Panc1 (cell line): ENCODE results near the gene HPN.

Source experiments
- CTCF ChIP-seq: fragments of 450-650 bp; IDR thresholded peaks from 2 replicates; pipeline ENCODE4 v1.5.1; 2017; ENCODE audit warnings: mild to moderate bottlenecking
- POLR2AphosphoS5 ChIP-seq: IDR thresholded peaks from 2 replicates; pipeline ENCODE4 v1.6.1; 2012; ENCODE audit warnings: mild to moderate bottlenecking, low read depth, low read length, moderate library complexity
- TCF7L2 ChIP-seq: IDR thresholded peaks from 2 replicates; pipeline ENCODE4 v1.6.1; 2011; ENCODE audit warnings: mild to moderate bottlenecking, low read depth, low read length, inconsistent platforms

DNA sequence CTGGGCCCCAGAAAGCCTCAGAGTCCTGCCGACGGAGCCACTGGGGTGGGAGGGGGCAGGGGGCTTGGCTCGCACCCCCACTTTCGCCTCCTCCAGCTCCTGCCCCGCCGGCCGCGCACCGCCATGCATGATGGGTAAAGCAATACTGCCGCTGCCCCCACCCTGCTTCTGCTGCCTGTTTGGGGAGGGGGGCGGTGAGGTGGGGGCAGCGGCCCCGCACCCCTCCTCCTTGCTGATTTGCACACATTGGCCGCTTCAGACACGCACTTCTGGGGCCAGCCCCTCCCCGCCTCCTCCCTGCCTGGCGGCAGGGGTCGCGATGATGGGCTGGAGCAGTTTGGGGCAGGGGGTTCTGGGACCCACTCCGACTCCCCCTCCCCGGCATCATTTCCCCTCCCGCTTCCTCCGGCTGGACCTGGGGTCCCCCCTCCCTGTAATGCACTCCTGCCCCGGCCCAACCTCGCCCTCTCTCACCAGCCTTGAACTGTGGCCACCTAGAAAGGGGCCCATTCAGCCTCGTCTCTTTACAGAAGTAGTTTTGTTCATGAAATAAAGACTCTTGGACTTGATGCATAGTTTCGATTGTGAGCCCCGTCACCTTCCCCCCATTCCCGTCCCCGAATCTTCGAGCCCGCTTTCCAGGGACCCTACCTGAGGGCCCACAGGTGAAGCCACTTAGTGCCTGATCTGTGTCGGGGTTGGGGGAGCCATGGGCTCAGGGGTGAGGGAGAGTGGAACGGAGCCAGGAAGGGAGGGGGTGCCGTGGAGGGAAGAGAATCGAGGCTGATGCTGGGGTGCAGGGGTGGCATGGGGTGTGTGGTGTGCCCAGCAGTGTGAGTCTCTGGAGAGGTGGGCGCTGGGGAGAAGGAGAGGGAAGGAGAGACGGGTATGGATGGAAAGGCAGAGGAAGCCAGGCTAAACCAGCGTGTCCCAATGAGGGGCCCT lies 1.4 kb upstream of the HPN start:
- TF ChIP-seq POLR2AphosphoS5 (no peak), CTCF (no peak), TCF7L2 (no peak)
